ENCODE measurements around the gene COQ10B.
A peak's percentile ranks its signal among the peaks of the same experiment; 100 is the strongest.
"Not testable (repeated sequence)": the region's sequence is repeated elsewhere in the genome, so short reads cannot be mapped to it uniquely, and the experiment has no call there.

The COQ10B gene

DNA sequence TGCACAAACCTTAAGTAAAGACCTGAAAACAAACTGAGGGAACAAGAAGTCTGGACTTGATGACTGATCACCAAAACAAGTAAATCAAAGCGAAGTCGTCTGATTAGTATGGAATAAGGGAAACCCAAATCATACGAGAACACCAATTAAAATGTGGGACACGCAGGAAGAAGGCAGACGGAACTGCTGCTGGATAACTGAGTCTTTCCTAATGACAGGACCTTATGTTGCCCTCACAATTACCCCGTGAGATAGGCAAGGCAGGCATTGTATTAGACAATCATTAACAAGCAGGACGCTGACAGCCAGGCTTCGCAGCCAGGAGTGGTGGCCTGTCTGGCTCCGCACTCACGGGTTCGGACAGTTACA lies 614 bp upstream of the COQ10B start:
- DNase-seq = no peak

- peak; percentile 28 for DNase-seq
These were observed 604 bp downstream of the COQ10B start for GRCh38 chr2:197453914-197454398.

- DNase-seq = no peak
These were observed 1.6 kb downstream of the COQ10B start for GRCh38 chr2:197454923-197455322.

DNA sequence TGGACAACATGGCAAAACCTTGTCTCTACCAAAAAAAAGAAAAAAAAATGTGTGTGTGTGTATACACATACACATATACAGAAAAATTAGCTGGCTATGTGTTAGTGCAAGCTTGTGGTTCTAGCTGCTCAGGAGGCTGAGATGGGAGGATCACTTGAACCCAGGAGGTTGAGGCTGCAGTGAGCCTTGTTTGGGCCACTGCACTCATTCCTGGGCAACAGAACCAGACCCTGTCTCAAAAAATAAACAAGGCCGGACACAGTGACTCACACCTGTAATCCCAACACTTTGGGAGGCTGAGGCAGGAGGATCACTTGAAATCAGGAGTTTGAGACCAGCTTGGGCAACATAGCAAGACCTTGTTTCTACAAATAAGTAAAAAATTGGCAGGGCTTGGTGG lies 2.1 kb downstream of the COQ10B start:
- DNase-seq = no peak

GRCh38 chr2:197460649-197461048 lies 7.3 kb downstream of the COQ10B start:
- DNase-seq = no peak

DNA sequence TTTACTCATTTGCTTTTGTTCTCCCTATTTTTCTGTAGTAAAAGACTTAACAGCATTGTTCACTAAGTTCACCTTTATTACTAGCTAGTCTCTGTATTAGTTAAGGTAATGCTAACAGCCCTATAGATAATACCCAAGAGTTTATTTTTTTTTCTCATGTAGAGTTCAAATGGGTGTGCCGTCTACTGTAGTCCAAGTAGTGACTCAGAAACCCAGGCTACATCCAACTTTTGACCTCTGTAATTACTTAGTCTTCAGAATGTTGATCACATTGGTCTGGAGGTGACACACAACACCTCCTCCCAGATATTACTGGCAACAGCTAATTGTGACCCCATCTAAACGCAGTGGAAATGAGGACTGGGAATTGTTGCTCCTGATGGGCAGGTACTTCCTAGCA lies 7.7 kb downstream of the COQ10B start:
- no peak for DNase-seq

- DNase-seq = no peak
These were observed 10.8 kb downstream of the COQ10B start for GRCh38 chr2:197464175-197464574.

- no peak for DNase-seq
These were observed 18.8 kb downstream of the COQ10B start for GRCh38 chr2:197472166-197472565.

DNA sequence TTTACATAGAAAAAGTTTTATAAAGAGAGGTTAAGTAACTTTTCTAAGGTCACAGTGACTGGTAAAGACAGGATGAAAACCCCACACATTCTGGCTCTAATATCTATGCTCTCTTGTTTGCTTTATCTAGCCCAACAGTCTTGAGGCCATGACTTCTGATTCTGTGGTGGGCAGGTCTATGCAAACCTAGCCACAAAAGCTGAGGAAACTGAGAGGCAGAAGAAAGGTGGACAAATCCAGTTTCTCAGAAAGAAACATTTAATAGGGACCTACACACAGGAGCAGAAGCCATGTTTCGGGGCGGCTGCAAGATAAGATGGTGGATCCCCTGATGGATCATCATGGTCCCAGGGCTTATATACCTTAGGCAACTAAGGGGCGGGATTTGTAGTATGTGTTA lies 24.4 kb downstream of the COQ10B start:
- no peak for DNase-seq

DNA sequence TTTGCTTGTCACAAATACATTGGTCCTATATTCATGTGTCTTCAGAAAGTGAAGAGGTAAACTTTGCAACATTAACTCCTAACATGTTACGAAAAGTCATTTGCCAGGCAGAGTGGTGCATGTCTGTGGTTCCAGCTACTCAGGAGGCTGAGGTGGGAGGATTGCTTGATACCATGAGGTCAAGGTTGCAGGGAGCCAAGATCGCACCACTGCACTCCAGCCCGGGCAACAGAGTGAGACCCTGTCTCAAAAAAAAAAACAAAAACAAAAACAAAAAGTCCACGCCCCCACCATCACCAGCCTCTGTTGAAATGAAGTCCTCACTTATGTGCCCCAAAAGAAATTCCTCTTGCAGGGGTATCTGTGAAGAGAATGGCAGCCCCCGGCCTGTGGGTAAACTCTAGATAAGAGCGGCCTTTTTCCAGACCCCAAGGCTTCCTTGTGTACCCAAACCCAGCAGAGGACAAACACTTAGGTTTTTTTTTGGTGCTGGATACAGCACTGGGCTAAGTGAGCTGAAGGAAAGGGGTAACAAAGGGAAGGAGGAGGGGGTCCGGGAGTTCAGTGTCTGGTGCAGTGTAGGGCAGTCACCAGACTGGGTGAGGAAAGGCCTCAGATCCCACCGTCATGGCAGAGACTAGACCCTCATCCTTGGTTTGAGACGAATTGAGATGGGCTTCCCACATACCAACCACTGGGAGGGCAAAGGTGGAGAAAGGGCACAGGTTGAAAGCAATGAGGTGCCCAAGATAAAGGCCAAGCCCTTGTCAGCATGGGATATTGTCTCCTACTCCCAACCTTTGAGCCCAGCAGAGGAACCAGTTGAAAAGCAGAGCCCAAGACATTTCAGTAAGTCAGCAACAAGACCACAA lies 27.0 kb downstream of the COQ10B start:
- no peak for DNase-seq

DNA sequence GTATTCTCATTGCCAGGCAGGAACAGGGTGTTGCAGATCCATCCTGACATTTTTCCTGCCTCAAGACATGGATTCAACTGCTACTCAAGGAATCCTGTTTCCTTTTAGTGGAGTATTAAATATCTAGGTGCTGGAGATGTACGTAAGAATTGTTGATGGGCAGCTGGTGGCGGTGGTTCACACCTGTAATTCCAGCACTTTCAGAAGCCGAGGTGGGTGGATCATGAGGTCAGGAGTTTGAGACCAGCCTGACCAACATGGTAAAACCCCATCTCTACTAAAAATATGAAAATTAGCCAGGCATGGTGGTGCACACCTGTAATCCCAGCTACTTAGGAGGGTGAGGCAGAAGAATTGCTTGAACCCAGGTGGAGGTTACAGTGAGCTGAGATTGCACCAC lies 30.9 kb downstream of the COQ10B start:
- not testable (repeated sequence) for DNase-seq

- DNase-seq = no peak
These were observed 32.8 kb downstream of the COQ10B start for GRCh38 chr2:197486175-197486574.

- no peak for DNase-seq
These were observed 34.0 kb downstream of the COQ10B start for GRCh38 chr2:197487385-197487784.

- no peak for DNase-seq
These were observed 42.2 kb downstream of the COQ10B start for GRCh38 chr2:197495433-197496134.

GRCh38 chr2:197496695-197497094 lies 43.3 kb downstream of the COQ10B start:
- no peak for DNase-seq

- DNase-seq = no peak
These were observed 44.0 kb downstream of the COQ10B start for GRCh38 chr2:197497326-197497725.

DNA sequence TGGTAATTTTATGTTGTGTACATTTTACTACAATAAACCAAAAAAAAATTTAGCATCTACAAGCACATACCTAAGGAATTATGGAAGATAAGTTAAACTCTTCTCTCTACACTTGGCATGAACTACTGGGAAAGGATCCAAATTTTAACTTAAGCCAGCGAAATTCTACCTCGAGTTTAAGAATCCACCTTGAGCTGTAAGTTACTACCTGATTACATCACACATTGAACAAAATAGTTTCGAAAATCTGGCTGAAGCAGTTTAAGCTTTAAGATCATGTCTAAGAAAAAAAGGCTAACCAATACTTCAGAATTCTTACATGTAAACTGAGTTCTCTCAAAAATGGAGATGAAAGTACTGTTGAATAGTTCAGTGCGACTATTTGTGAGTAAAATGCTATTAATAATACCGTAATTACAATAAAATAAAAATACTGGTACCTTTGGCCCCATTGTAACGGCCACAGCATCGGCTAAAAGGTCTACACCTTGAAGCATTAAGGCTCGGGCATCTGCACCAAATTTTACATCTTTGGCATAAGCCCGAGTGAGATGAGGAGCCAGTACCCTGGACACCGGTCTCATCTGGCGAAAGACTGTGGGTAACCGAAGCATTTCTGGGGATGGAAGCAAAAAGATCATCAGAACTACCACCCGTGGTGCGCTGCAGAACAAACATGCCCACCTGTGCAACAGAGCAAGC lies 45.0 kb downstream of the COQ10B start:
- DNase-seq = no peak

DNA sequence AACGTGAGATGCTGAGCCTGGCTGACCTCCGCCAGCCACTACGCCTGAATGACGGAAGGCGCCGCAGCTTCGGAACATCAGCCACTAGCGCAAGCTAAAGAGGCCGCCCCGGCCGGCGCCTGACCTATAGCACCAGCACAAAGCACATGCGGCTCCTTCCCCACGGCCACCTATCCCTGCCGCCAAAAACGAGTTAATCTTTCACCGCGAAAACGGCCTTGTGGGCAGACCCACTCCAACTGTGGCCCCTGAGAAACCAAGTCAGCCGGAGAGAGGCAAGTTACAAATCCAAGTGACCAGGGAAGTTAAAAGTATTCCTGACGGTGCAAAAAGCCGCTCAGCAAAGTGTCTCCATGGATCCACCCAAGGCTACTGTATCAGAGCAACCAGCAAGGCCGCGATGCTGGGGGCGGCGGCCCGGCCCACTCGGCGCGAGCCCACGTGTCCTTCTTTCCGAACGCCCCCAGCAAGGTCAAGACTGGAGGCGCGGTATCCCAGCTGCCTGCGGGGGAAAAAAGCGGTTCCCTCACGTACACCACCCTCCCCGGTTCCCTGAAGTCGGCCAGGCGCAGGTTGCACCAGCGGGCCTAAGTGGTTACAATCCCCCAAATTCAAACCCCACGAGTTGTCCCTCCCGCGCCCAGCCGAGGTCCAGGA lies 45.7 kb downstream of the COQ10B start:
- DNase-seq = no peak

GRCh38 chr2:197499594-197500502 lies 46.5 kb downstream of the COQ10B start, which contains the start of the genes HSPD1 and HSPE1:
HSPD1 (minus strand) TSS chr2:197499840; CDS start chr2:197498848, 992 bp downstream.
HSPE1 (plus strand) TSS chr2:197500379; CDS start chr2:197500437, 58 bp downstream.
- DNase-seq = peak; percentile 98

DNA sequence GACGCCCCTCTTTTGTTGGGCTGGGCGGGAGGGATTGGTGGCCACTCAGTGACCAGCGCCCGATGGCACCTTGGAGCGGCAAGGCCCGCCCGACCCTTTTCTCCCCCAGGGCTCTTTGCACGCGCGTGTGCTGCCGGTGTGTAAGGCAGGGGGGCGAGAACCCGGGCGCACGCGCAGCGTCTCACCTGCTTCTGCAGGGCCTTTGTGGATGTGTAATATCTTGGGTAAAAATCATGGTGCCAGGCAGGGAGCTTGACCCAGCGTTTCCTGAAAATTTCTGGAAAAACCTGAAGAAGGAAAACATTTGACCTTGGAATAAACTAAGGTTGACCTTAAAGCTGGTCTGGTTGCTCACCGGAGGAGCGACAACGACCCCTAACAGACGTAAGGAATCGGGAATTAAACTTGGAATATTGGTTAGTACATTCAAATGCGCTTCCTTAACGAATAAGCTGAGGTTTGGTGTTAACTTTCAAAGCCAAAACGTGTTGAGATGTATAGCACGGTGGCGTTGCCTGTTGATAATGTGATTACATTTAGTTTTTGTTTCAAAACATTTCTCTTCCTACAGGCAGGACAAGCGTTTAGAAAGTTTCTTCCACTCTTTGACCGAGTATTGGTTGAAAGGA lies 47.3 kb downstream of the COQ10B start:
- DNase-seq = no peak

DNA sequence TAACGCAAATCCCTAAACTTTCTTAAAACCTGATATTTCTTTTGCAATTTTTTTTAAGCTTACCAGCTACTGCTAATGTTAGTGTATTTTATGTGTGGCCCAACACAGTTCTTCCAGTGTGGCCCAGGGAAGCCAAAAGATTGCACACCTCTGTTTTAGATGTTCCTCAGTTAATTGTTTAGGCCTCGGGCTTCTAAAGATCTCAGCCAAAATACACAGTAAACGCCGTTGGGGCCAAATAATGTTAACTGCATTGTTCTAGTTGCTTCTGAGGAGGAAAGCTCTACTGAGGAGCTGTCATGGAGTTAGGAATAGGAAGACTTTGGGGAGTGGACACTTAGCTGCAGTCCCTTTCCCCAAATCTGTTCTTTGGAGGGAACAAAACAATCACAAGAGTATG lies 48.8 kb downstream of the COQ10B start:
- DNase-seq = no peak
